Measurements from ENCODE around the gene JAML.

Gene JAML, protein sequence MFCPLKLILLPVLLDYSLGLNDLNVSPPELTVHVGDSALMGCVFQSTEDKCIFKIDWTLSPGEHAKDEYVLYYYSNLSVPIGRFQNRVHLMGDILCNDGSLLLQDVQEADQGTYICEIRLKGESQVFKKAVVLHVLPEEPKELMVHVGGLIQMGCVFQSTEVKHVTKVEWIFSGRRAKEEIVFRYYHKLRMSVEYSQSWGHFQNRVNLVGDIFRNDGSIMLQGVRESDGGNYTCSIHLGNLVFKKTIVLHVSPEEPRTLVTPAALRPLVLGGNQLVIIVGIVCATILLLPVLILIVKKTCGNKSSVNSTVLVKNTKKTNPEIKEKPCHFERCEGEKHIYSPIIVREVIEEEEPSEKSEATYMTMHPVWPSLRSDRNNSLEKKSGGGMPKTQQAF

GRCh38 chr11:118224511-118225188 lies at the start of gene JAML:
Gene JAML (minus strand): TSS chr11:118225011. CDS start chr11:118214866, 10,145 bp downstream.
- Histone ChIP-seq H2AFZ (ENCODE audit: low read length) (no peak within 1 kb of the TSS), H3K4me2 (ENCODE audit: low read depth, low read length, poor library complexity, severe bottlenecking) (no peak within 1 kb of the TSS), H3K4me3 (ENCODE audit: low read length, poor library complexity, severe bottlenecking) (no peak within 1 kb of the TSS), H3K27me3 (ENCODE audit: insufficient read depth, low read length, poor library complexity, severe bottlenecking) (peaks cover 46% of the 10 kb centered on the region), H4K20me1 (ENCODE audit: insufficient read depth, low read length, poor library complexity, severe bottlenecking) (no peaks in the 10 kb centered on the region), H3K9me2 (replicated peaks; ENCODE audit: low read depth, low read length) (no peaks in the 10 kb centered on the region), H3K9me3 (ENCODE audit: insufficient read depth, low read depth, low read length) (no peaks in the 10 kb centered on the region), H3K4me1 (ENCODE audit: insufficient read depth, low read length, poor library complexity, severe bottlenecking) (peaks cover 4% of the 10 kb centered on the region), H3K79me2 (ENCODE audit: insufficient read depth, low read length) (no peaks in the 10 kb centered on the region), H3F3A (ENCODE audit: low read depth) (no peaks in the 10 kb centered on the region), H3K9ac (ENCODE audit: low read depth, low read length, poor library complexity, severe bottlenecking) (no peak within 1 kb of the TSS), H3K36me3 (ENCODE audit: insufficient read depth, low read length) (no peaks in the 10 kb centered on the region)
- no peak for TF ChIP-seq EZH2phosphoT487 (IDR thresholded peaks at IDR 0.05; ENCODE audit: borderline replicate concordance)
- TF ChIP-seq, protein P1, sequence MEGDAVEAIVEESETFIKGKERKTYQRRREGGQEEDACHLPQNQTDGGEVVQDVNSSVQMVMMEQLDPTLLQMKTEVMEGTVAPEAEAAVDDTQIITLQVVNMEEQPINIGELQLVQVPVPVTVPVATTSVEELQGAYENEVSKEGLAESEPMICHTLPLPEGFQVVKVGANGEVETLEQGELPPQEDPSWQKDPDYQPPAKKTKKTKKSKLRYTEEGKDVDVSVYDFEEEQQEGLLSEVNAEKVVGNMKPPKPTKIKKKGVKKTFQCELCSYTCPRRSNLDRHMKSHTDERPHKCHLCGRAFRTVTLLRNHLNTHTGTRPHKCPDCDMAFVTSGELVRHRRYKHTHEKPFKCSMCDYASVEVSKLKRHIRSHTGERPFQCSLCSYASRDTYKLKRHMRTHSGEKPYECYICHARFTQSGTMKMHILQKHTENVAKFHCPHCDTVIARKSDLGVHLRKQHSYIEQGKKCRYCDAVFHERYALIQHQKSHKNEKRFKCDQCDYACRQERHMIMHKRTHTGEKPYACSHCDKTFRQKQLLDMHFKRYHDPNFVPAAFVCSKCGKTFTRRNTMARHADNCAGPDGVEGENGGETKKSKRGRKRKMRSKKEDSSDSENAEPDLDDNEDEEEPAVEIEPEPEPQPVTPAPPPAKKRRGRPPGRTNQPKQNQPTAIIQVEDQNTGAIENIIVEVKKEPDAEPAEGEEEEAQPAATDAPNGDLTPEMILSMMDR (conservative IDR thresholded peaks at IDR 0.05; ENCODE audit: low read length), result no peak

- TF ChIP-seq, protein P1 (conservative IDR thresholded peaks at IDR 0.05; ENCODE audit: low read length), result no peak
- no peak for TF ChIP-seq EZH2phosphoT487 (IDR thresholded peaks at IDR 0.05; ENCODE audit: borderline replicate concordance)
- peaks cover 3% of the 10 kb centered on the region for H3K4me1 ChIP-seq (ENCODE audit: insufficient read depth, low read length, poor library complexity, severe bottlenecking)
Observed at GRCh38 chr11:118274186-118274585, 49.4 kb upstream of the JAML start.

DNA sequence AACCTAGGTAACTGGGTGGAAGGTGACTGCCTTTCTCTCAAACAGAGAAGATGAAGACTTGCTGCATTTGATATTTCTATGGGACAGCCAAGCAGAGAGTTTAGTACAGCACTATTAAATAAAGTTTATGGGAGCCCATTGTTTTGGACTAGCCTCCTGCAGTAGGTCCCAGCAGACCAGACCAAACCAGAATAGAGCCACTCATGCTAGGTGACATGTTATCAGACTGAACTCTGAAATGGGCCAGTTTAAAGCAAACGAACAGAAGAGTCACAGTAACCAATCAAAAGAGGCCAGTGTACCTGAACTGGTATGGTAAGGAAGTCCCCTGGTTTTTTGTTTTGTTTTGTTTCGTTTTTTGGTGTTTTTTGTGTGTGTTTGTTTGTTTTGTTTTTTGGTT lies 47.2 kb upstream of the JAML start:
- TF ChIP-seq, protein P1 (conservative IDR thresholded peaks at IDR 0.05; ENCODE audit: low read length), result no peak
- no peak for TF ChIP-seq EZH2phosphoT487 (IDR thresholded peaks at IDR 0.05; ENCODE audit: borderline replicate concordance)
- H3K79me2 ChIP-seq (ENCODE audit: insufficient read depth, low read length), result no peaks in the 10 kb centered on the region

More at GRCh38 chr11:118274186-118274585, 49.4 kb upstream of the JAML start:
- H4K20me1 ChIP-seq (ENCODE audit: insufficient read depth, low read length, poor library complexity, severe bottlenecking), result no peaks in the 10 kb centered on the region
- no peak overlapping the region for H3K4me3 ChIP-seq (ENCODE audit: low read length, poor library complexity, severe bottlenecking)
- no peak overlapping the region for H3K9ac ChIP-seq (ENCODE audit: low read depth, low read length, poor library complexity, severe bottlenecking)
- no peaks in the 10 kb centered on the region for H3K9me2 ChIP-seq (replicated peaks; ENCODE audit: low read depth, low read length)
- peaks cover 15% of the 10 kb centered on the region for H3K27me3 ChIP-seq (ENCODE audit: insufficient read depth, low read length, poor library complexity, severe bottlenecking)
- no peak overlapping the region for H3K4me2 ChIP-seq (ENCODE audit: low read depth, low read length, poor library complexity, severe bottlenecking)
- no peaks in the 10 kb centered on the region for H3F3A ChIP-seq (ENCODE audit: low read depth)
- no peak overlapping the region for H2AFZ ChIP-seq (ENCODE audit: low read length)
- no peaks in the 10 kb centered on the region for H3K36me3 ChIP-seq (ENCODE audit: insufficient read depth, low read length)
- no peaks in the 10 kb centered on the region for H3K9me3 ChIP-seq (ENCODE audit: insufficient read depth, low read depth, low read length)
- H3K79me2 ChIP-seq (ENCODE audit: insufficient read depth, low read length), result no peaks in the 10 kb centered on the region

More for the DNA sequence above, 47.2 kb upstream of the JAML start:
- no peaks in the 10 kb centered on the region for H3F3A ChIP-seq (ENCODE audit: low read depth)
- no peaks in the 10 kb centered on the region for H3K9me2 ChIP-seq (replicated peaks; ENCODE audit: low read depth, low read length)
- no peak overlapping the region for H3K4me2 ChIP-seq (ENCODE audit: low read depth, low read length, poor library complexity, severe bottlenecking)
- peaks cover under 1% of the 10 kb centered on the region for H3K4me1 ChIP-seq (ENCODE audit: insufficient read depth, low read length, poor library complexity, severe bottlenecking)
- no peaks in the 10 kb centered on the region for H3K9me3 ChIP-seq (ENCODE audit: insufficient read depth, low read depth, low read length)
- H3K4me3 ChIP-seq (ENCODE audit: low read length, poor library complexity, severe bottlenecking), result no peak overlapping the region
- H4K20me1 ChIP-seq (ENCODE audit: insufficient read depth, low read length, poor library complexity, severe bottlenecking), result no peaks in the 10 kb centered on the region
- peaks cover 34% of the 10 kb centered on the region for H3K27me3 ChIP-seq (ENCODE audit: insufficient read depth, low read length, poor library complexity, severe bottlenecking)
- no peaks in the 10 kb centered on the region for H3K36me3 ChIP-seq (ENCODE audit: insufficient read depth, low read length)
- H3K9ac ChIP-seq (ENCODE audit: low read depth, low read length, poor library complexity, severe bottlenecking), result no peak overlapping the region
- H2AFZ ChIP-seq (ENCODE audit: low read length), result no peak overlapping the region
